Measurements from ENCODE around the gene MNAT1.
"Not testable (repeated sequence)": the region's sequence is repeated elsewhere in the genome, so short reads cannot be mapped to it uniquely, and the experiment has no call there.

MNAT1 gene

DNA sequence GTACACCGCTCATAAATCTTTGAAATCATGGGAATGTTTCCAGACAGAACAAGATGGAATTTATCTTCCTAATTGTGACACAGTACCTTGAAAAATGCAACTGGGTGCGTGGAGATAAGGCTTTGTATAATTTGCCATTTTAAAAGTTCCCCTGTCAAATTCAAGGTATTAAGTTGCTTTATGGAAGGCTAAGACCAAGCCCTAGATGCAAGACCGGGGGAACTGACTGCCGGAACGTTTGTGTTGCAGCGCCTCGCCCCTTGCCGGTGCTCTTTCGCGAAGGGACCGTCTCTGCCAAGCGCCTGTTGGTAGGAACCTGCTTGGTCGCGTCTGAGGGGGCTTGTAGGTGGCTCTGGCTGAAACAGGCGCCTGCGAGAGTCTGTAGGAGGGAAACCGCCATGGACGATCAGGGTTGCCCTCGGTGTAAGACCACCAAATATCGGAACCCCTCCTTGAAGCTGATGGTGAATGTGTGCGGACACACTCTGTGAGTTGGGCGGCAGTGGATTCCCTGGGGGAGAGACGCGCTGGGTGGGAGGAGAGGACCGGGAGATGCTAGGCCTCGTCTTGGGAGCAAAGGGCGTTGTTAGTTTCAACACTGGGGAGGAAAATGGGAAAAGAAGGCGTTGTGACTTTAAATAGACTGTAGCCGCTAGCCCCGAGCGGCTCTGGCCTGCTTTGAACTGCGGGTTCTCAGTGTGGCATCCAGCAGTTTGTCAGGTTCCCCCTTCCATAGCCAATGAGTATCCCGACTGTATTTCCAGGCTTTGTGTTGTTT lies at the start of gene MNAT1:
TSS of gene MNAT1 (plus strand) at position 297 of the 778 bp plus-strand sequence. CDS start at position 399, 102 bp downstream.
- DNase-seq (ENCODE audit: low read depth, low spot score) = peak; percentile 57

DNA sequence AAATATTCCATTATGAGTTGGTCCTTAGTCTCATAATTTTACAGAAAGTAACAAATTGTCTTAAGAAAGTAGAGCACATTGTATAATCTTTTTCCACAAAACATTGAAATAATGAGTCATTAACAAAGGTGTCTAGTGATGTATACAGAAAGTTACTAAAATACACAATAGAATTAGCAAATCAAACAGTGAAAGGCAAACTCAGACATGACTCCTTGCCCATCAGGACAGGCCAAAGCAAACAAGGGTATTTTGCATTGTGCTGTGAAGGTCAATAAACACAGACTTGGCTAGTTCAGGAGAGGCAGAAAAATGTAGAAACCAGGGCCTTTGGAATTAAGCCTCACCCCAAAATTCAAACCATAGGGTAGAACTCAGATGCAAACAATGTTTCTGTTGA lies 47.7 kb upstream of the MNAT1 start:
- DNase-seq (ENCODE audit: low read depth, low spot score) = no peak

DNA sequence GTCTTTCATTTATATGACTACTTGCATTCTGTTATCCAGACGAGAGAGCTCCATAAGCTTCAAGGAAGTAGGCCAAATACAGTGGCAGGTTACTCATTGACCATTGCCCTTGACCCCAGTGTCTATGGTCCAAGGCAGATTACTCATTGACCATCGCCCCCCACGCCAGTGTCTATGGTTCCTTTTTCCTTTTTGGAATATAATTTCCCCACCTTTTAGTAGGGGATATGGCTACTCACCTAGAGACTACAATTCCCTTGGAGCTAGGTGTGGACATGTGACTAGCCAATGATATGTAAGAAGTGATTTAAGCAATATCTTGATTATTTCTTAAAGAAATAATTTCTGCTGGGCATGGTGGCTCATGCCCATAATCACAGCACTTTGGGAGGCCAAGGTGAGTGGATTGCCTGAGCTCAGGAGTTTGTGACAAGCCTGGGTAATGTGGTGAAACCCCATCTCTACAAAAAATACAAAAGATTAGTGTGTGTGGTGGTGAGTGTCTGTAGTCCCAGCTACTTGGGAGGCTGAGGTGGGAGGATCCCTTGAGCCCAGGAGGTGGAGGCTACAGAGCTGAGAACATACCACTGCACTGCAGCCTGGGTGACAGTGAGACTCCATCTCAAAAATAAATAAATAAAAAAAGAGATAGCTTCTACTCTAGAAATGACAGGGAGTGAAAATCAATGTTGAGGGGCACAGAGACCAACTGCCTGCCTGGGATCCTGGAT lies 43.0 kb upstream of the MNAT1 start:
- no peak for DNase-seq (ENCODE audit: low read depth, low spot score)

DNA sequence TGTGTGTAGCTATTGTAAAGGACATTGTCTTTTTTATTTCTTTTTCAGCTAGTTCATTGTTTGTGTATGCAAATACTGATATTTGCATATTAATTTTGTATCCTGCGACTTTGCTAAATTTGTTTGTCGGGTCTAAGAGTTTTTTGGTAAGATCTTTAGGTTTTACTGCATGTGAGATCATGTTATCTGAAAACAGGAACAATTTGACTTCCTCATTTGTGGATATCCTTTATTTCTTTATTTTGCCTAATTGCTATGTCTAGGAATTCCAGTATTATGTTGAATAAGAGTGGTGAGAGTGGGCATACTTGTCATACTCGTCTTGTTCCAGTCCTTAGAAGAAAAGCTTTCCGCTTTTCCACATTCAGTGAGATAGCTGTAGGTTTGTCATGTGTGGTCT lies 39.2 kb upstream of the MNAT1 start:
- DNase-seq (ENCODE audit: low read depth, low spot score) = no peak

DNA sequence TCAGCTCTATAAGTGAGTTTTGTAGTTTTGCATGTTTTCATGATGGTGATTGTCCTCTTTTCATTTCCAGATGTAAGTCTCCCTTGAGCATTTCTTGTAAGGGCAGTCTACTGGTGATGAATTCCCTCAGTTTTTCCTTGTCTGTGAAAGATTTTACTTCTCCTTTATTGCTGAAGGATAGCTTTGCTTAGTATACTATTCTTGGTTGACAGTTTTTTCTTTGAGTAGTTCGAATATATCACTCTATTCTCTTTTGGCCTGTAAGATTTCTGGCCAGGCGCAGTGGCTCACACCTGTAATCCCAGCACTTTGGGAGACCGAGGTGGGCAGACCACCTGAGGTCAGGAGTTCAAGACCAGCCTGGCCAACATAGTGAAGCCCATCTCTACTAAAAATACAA lies 34.0 kb upstream of the MNAT1 start:
- DNase-seq (ENCODE audit: low read depth, low spot score) = no peak

DNA sequence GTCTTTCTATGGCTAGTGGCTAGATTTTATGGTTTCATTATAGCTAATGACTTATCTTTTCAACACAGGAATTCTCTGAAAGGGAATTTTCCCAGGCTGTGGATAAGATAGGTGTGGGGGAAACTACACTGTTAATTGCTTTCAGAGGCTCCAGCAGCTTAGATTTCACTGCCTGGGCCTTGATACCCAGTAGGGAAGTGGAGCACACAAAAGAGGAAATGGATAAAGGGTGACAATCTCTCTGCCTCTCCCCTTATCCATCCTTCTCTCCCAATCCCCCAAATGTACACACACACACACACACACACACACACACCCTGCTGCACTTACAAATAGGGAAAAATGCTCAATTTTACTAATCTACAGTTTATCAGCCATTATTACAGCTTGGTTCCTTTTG lies 29.5 kb upstream of the MNAT1 start:
- DNase-seq (ENCODE audit: low read depth, low spot score) = no peak

DNA sequence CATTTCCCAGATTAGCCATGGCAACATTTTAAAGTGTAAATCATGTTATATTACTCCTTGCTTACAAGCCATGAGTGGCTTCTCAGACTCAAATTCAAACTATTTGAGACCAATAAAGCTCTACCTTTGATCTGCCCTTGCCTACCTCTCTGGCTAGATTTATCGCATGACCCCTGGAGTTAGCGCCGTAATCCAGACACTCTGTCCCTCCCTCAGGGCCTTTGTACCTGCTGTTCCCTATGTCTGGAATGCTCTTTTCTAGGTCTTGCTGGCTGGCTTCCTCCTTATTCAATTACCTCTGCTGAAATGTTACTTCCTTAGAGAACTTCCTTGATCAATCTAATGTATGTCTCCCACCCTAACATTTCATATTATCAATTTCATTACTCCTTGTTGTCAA lies 26.7 kb upstream of the MNAT1 start:
- no peak for DNase-seq (ENCODE audit: low read depth, low spot score)

DNA sequence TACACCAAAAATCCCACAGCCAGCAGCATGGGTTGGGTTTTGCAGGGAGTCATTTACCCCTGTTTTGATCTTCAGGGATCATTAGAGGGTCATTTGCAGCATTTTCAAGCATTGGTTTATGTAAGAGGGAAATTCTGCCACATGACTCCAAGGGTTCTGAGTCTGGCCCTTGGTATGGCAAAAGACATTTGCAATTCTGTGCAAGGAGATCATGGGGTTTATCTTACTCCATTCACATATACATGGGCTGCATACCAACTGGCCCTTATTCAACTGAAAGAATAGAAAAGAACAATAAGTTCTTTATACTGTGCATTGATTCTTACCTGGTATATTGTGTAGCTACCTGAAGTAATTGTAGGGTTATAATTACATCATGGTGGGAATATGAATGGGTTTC lies 24.1 kb upstream of the MNAT1 start:
- DNase-seq (ENCODE audit: low read depth, low spot score) = no peak

DNA sequence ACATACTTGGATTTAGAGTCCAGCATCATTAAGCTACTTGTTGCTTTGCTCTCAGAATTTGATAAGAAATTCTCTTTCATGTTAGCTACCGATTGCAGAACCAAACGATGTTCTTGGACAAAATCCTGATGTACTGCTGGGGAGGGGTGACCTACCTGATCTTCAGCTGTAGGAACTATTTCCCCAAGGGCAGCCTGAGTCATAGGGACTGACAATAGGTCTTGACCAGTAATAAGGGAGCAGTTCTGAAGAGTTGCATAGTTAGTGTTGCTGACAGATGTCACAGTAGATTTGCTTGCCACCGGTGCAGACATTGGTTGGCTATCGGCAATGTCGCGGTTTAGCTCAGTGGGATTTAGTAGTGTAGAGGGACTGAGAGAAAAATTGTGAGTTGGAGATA lies 21.0 kb upstream of the MNAT1 start:
- no peak for DNase-seq (ENCODE audit: low read depth, low spot score)

DNA sequence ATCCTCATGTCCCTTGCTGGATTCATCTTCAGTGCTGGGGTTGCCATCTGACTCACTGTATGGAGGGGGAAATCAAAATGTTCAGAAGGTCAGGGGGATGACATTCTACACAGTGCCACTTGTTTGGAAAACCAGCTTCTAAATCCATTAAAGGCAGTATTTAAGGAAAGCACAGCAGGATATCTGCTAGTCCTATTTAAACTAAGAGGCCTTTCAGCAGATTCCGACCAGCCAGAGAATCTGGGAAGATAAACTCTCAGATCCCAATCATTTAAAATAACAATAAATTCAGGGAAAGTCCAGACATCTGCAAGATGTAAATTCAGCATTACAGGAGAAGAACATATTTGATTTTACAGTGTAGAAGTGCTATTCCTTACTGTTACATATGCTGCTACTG lies 14.2 kb upstream of the MNAT1 start:
- no peak for DNase-seq (ENCODE audit: low read depth, low spot score)

DNA sequence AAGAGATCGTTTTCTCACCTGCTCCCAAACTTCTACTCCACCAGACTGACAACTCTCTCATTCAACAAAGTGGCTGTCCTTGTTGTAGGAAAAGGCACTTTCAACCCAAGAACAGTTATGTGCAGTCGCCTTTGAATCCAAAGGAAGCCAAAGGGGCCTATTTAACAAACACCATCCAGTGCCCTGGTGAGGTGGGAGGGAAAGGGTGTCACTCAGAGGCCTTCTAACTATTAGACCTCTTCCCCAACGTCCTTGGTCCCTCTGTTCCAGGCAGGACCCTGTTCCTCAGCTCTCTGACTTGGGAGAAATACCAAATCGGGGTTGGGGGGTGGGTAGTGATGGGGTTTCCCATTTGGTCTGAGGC lies 13.6 kb upstream of the MNAT1 start:
- no peak for DNase-seq (ENCODE audit: low read depth, low spot score)

DNA sequence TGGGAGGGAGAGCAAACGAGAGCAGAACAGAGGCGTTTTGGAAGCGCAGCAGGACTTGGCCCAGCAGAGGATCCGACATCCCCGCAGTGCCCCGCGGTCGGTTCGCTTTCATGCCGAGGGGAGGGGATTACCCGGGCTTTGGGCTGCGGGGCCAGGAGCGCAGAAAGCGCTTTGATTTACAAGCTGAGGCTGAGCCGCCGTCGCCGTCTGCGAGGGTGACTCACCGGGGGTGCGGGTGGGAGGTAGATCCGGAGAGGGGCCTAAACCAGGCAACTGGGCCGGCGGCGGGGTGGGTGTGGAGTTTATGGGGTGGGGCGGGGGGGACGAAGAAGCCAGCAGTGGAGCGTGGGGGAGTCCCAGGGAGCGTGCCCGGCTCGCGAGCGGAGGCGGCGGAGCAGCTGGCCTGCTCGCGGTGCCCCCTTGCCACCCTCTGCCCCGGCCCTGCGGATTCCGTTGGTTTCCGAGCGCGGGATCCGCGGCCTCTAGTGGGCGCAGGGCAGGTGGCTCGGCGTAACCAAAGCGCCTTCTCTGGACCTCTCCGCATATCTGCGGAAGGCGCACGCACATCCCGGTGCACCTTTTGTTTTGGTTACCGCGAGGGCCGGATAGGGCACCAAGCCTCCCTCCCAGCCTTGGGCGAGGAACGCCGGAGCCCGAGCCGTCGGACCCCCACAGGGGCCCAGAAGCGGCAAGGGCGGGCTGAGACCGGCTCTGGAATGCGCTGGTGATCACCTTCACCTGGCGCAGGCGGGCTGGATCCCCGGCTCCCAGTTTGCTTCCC lies 13.0 kb upstream of the MNAT1 start:
- no peak for DNase-seq (ENCODE audit: low read depth, low spot score)

DNA sequence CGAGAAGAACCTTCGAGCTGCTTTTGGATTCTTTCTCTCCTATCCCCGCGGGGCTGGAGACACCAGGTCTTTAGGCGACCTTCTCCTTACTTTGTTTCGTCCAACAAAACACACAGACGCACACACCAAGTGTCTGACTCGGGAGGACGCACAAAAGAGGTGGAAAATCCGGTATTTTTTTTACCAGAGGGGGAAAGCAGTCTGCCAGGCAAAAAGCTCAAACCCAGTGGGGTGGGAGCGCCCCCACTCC lies 12.5 kb upstream of the MNAT1 start:
- DNase-seq (ENCODE audit: low read depth, low spot score) = no peak

DNA sequence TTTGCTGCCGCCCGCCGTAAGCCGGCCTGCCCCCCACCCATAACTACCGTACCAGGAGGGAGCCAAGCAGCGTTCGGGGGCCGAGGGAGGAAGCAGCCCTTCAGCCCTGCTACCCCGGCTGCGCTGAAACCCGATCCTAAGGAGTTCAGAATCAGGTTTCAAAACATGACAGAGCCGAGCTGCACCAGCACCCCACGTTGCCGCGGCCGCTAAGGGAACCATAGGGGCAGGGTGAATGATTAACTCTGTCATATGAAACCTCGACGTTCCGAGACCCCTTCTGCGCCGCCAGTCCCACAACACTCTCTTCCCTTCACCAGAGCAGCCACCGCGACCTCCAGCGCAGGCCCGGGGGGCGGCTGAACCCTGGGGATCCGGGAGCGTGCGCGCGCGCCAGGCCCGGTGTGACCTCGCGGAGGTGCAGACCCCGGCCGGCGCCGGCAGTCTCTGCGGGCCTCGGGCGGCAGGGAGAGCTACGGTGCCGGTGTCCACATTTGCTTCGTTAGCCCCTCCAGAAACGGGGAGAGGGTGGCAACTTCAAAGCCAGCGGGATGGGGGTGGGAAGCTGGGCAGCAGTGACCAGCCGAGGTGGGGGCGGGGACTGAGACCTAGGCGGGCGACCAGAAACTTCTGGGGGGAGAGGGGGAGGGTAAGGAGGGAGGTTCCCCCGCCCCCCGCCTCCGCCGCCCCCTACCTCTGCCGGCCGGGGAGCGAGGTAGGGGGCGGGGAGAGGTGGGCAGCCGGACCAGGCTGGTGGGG lies 12.0 kb upstream of the MNAT1 start:
- DNase-seq (ENCODE audit: low read depth, low spot score) = no peak

DNA sequence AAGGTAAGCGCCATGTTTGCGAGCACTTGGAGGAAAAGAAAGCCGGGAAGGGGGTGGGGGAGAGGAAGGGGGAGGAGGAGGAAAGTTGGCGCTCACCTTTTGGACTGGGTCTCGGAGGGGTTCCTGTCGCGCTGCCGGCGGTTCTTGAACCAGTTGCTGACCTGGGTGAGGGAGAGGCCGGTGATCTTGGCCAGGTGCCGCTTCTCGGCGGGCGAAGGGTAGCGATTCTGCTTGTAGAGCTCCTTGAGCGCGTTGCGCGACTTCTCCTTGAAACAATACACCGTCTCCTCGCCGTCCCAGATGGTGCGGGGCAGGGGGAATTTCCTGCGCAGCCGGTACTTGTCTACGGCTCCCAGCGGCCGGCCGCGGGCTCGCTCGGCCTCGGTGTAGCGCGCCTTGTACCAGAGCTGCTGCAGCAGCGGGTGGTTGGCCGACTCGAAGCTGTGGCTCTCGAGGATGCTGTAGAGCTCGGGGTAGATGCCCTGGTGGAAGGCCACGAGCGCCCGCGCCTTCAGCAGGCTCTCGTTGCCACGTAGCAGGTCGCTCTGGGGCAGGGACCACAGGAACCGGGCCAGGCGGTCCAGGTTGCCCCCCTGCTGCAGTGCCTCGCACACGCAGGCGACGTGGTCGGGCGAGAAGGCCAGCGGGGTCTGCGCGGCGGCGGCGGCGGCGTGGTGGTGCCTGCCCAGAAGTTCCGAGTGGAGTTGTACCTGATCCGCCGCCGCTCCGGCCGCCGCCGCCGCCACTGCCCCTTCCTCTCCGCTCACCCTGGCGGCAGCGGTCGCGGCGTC lies 11.2 kb upstream of the MNAT1 start:
- DNase-seq (ENCODE audit: low read depth, low spot score) = no peak

DNA sequence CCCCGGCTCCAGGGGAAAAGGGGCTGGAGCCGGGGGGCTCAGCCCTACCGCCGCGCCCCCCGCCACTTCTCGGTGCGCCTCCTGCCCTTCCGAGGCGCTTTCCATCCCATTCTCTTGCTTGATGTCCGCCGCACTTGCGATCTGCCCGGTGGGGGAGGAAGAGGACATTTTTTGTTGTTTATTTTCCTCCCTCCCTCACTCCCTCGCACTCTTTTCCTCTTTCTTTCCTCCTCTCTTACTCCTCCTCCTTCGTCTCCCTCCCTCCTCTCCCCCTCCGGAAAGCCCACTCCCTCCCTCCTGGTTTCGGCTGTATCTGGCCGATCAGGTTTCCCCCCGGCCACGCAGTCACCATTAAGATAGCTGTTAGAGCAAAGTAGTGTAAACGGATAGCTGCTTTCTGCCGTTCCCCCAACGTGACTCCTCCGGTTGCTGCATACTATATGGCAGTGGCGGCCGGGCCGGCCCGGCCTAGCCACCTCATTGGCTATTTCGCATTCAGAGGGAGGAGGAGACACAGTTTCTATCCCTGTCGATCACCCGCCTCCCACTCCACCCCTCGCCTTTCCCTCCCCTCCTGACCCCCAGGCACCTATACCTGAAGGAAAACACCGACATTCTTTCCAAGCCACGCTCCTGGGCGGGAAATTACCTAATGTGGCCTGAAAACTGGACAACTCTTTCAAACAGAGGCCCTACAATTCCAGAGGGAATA lies 10.5 kb upstream of the MNAT1 start, which contains the start of gene SIX4:
TSS of gene SIX4 (minus strand) at position 445 of the 712 bp plus-strand sequence. CDS start at position 168, 277 bp downstream.
- DNase-seq (ENCODE audit: low read depth, low spot score) = no peak

DNA sequence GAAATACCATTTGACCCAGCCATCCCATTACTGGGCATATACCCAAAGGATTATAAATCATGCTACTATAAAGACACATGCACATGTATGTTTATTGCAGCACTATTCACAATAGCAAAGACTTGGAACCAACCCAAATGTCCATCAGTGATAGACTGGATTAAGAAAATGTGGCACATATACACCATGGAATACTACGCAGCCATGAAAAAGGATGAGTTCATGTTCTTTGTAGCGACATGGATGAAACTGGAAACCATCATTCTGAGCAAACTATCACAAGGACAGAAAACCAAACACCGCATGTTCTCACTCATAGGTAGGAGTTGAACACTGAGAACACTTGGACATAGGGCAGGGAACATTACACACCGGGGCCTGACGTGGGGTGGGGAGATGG lies 3.3 kb upstream of the MNAT1 start:
- DNase-seq (ENCODE audit: low read depth, low spot score) = not testable (repeated sequence)

DNA sequence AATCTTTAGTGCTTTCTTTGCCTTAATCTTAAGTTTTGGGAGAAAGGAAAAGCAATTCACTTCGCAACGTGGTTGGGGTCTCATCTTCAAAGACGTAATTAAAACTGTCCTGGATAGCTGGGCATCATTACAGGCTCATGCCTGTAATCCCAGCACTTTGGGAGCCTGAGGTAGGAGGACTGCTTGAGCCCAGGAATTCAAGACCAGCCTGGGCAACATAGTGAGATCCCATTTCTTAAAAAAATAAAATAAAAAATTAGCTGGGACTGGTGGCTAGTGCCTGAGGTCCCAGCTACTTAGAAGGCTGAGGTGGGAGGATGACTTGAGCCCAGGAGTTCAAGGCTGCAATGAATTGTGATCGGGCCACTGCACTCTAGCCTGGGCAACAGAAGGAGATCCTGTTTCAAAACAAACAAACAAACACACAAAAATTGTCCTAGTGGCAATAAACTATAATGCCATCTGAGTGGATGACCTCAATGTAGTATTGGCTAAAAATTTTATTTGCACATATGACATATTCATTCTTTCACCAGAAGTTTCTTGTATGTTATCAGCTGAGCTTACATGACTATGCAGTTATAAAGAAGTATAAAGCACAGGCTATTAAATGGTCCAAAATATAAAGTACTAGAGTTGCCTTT lies 1.6 kb upstream of the MNAT1 start:
- no peak for DNase-seq (ENCODE audit: low read depth, low spot score)

DNA sequence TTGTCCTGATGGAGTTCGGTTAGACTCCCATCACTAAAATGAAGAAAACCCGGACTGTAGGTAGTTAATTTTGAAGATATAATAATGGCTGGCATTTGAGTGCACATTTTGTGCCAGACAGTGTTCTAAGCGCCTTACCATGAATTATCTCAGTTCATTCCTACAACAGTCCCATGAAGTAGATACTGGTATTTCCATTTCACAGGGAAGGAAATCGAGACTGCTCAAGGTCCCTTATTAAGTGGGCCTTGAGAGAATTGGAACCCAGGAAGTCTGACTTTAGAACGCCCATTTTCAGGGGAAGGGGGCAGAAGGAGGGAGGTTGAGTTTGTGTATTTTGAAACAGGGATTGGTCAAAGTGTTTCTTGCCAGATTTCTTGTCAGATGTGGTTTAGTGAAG lies 855 bp downstream of the MNAT1 start:
- no peak for DNase-seq (ENCODE audit: low read depth, low spot score)

DNA sequence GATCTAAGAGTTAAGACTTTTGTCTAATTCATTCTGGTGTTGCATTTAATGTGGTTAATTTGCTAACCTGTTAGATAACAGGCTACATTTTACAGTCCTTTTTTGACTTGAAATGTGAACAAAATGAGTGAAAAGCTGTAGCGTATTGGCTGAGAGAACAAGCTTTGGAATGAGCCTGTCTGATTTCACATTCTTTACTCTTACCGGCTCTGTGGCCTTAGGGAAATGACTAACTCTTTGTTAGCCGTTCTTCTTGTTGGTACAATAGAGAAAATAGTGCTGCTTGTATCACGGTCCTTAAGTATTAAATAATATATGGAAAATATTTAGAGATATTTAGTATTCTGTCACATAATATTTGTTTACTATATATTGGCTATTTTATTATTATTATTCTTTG lies 1.9 kb downstream of the MNAT1 start:
- no peak for DNase-seq (ENCODE audit: low read depth, low spot score)
